ENCODE results near the gene ITGA7. TPM values are rescaled to one million over a fixed set of nuclear protein-coding genes. Genes with fewer than 3 reads are reported as not detected.
A peak's percentile ranks its signal among the peaks of the same experiment; 100 is the strongest.

The ITGA7 gene
- total RNA-seq, 1 donor: 13.9 TPM

DNA sequence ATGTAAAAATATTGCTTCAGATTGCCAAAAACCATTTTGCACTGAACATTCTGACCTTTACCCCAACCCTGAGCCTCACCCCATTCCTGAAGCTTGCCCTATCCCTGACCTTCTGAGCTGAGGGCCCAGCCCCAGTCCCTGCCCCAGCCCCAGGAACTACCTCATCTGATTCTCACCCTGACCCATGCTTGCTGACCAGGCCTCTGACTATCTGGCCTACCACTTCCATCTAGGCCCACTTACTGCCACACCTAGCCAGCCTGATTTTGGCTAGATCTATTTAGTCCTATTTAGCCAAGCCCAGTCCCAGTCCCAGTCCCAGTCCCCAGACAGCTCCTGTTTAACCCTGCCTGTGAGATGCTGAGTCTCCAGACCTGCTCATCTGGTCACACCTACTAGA is 37.4 kb downstream of the ITGA7 start:
- TF ChIP-seq, protein P1, sequence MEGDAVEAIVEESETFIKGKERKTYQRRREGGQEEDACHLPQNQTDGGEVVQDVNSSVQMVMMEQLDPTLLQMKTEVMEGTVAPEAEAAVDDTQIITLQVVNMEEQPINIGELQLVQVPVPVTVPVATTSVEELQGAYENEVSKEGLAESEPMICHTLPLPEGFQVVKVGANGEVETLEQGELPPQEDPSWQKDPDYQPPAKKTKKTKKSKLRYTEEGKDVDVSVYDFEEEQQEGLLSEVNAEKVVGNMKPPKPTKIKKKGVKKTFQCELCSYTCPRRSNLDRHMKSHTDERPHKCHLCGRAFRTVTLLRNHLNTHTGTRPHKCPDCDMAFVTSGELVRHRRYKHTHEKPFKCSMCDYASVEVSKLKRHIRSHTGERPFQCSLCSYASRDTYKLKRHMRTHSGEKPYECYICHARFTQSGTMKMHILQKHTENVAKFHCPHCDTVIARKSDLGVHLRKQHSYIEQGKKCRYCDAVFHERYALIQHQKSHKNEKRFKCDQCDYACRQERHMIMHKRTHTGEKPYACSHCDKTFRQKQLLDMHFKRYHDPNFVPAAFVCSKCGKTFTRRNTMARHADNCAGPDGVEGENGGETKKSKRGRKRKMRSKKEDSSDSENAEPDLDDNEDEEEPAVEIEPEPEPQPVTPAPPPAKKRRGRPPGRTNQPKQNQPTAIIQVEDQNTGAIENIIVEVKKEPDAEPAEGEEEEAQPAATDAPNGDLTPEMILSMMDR (IDR thresholded peaks at IDR 0.05; ENCODE audit: insufficient read depth, low read length): no peak
- no peak for DNase-seq (ENCODE audit: low read depth)
- no peak overlapping the region for H3K4me3 ChIP-seq (ENCODE audit: low read depth, low read length)

DNA sequence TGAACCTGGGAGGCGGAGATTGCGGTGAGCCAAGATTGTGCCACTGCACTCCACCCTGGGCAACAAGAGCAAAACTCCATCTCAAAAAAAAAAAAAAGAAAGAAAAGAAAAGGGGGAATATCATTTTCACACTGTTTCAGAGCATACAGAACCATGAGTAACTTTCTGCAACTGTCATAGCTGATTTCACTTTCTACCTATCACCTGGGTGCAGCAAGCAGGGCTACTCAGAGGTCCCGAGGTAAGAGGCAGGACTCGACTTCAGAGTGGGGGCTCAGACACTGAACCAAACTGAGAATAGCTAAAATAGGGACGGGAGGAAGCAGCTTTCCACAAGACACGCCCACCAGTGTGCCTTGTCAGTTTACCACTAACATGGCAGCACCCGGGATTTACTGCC is 41.2 kb downstream of the ITGA7 start:
- no peak for DNase-seq (ENCODE audit: low read depth)
- H3K4me3 ChIP-seq (ENCODE audit: low read depth, low read length): no peak overlapping the region
- TF ChIP-seq, protein P1 (IDR thresholded peaks at IDR 0.05; ENCODE audit: insufficient read depth, low read length): no peak

DNA sequence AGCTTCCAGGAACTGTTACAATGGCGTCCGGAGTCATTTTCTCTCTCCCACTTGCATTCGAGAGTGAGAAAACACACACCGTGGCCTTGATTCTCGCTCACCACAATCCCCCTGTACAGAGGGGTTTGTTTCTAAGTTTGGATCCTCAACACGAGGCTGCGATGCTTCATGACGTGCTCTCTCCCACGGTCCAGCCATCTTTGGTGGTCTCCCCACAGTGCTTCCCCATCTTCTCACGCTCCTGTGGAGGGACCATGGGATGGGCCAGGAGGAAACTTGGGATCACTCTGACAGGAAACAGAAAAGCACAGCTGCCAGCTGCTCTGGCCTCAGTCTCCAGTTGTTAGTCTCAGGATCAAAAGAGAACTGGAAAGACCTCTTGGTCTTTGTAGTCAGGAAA is 42.9 kb downstream of the ITGA7 start:
- TF ChIP-seq, protein P1 (IDR thresholded peaks at IDR 0.05; ENCODE audit: insufficient read depth, low read length): no peak
- DNase-seq (ENCODE audit: low read depth): no peak
- no peak overlapping the region for H3K4me3 ChIP-seq (ENCODE audit: low read depth, low read length)

DNA sequence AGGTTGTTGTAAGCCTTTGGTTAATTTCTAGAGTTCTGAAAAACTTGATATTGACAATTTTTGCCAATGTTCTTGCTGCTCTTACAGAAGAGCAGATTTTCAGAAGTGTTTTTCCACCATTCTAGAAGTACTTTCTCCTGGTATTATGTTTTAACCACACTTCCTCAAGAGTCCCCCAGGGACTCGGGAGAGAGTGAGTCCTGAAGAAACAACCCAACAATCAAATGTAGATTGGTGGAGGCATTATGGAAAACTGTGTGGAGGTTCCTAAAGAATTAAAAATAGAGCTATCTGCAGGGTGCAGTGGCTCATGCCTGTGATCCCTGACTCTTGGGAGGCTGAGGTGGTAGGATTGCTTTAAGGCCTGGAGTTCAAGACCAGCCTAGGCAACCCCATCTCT is 44.3 kb downstream of the ITGA7 start:
- TF ChIP-seq, protein P1 (IDR thresholded peaks at IDR 0.05; ENCODE audit: insufficient read depth, low read length): no peak
- H3K4me3 ChIP-seq (ENCODE audit: low read depth, low read length): no peak overlapping the region
- DNase-seq (ENCODE audit: low read depth): no peak

DNA sequence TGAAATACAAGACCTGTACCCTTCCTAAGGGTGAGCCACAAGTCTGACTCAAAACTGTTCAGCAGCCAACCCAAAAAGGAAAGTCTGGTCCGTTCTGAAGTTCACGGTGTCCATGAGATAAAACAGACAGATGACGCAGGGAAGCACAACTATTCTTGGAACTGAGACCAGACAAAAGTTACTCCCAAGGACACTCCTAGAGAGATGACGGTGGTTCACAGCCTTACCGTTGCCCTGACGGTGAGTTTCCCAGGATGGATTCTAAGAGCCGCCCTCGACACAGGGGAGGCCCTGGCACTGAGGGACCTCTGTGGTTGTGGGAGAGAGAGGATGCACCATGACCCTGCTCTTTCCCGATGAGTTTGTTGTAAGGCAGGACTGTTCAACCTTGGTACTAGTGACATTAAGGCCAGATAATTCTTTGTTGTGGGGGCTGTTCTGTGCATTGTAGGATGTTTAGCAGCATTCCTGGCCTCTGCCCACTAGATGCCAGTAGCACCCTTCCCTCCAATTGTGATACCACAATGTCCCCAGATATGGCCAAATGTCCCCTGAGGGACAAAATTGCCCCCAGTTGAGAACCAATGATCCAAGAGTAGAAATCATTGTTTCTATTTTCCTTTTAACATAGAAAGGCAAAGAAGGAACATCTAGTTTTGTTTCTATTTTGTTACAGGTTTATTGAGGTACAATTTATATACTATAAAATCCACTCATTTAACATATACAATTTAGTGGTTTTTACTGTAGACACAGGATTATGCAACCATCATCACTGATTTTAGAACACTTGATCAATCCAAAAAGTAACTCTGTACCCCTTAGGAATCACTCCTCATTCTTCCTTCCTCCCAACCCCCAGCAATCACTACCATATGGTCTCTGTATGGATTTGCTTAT is 48.0 kb downstream of the ITGA7 start:
- TF ChIP-seq, protein P1 (IDR thresholded peaks at IDR 0.05; ENCODE audit: insufficient read depth, low read length): peak; percentile 62
- no peak overlapping the region for H3K4me3 ChIP-seq (ENCODE audit: low read depth, low read length)

DNA sequence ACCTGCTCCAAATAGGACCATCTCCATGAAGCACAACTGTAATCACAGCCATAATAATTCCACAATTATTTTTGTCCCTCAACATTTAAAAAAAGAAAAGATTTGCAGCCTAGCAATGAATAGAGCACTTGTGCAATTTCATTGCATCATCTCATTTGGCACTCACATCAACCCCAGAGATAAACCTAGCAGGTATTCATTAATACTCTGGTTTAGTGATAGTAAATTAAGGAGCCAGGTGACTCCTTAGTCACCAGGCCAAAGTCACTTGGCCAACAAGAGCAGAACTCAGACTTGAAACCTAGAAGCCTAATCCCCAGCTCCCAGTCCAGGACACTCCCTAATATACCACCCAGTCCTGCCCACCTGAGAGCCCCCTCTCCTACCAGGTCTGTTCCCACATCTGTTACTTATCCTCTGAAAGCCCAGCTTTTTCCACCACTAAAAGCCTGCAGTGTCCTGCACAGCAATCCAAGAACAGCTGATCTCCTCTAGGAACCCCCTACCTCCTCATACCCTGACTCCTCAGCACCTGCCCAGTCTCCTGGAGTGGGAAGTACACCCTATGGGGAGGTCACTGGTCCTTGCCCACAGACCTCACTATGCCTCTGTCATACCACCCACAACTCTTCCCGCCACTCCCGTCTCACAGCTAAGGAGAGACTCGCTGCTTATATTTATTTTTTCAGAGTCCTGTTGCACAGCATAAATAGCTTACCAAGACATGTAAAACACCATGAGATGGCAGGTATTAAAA is 48.9 kb downstream of the ITGA7 start:
- TF ChIP-seq, protein P1 (IDR thresholded peaks at IDR 0.05; ENCODE audit: insufficient read depth, low read length): no peak
- peak; percentile 27 for DNase-seq (ENCODE audit: low read depth)
- no peak overlapping the region for H3K4me3 ChIP-seq (ENCODE audit: low read depth, low read length)

More for the DNA sequence above, 48.0 kb downstream of the ITGA7 start:
- DNase-seq (ENCODE audit: low read depth): peak; percentile 84
